Ovary (tissue), 3 donors: ENCODE data around the gene FILIP1L.

Experiments used
- CTCF ChIP-seq, 3 donors: fragments of 450-650 bp in 2 of 3; fragments of 200-600 bp in 1 of 3; IDR thresholded peaks; one replicate each; pipeline versions ENCODE4 v1.5.1 to v1.8.0; 2016 to 2022; ENCODE audit warnings: antibody characterized with exemption in 3 of 3, mild to moderate bottlenecking in 1 of 3
- EP300 ChIP-seq: sonication (generic); formaldehyde crosslinking; IDR thresholded peaks from one replicate; pipeline ENCODE4 v1.6.1; 2017; ENCODE audit warnings: antibody characterized with exemption
- POLR2A ChIP-seq: fragments of 450-650 bp; IDR thresholded peaks from one replicate; pipeline ENCODE4 v1.6.1; 2017; ENCODE audit warnings: antibody characterized with exemption, mild to moderate bottlenecking, moderate library complexity
- donor health status: DM: no; HTN: no; CAD: no.

GRCh38 chr3:100114413-100115030, at the start of gene FILIP1L:
- TF ChIP-seq CTCF (IDR thresholded peaks at IDR 0.05) (no peak), POLR2A (no peak), EP300 (no peak)
